Erythroblast (primary cell): ENCODE data around the gene CKS2.
A peak's percentile ranks its signal among the peaks of the same experiment; 100 is the strongest.
"Not testable (repeated sequence)": the region's sequence is repeated elsewhere in the genome, so short reads cannot be mapped to it uniquely, and the experiment has no call there.

Experiments used
- DNase-seq, 2 experiments: peaks; one replicate each; lab custom pipeline; 2025; lab: John Stamatoyannopoulos, UW
- GATA1 ChIP-seq: IDR thresholded peaks from 2 replicates; pipeline ENCODE4 v1.6.1; 2011; ENCODE audit warnings: low read depth, mild to moderate bottlenecking, control low read depth, low read length, moderate library complexity
- POLR2A ChIP-seq: IDR thresholded peaks from 2 replicates; pipeline ENCODE4 v1.6.1; 2011; ENCODE audit warnings: mild to moderate bottlenecking, low read length

Gene CKS2

DNA sequence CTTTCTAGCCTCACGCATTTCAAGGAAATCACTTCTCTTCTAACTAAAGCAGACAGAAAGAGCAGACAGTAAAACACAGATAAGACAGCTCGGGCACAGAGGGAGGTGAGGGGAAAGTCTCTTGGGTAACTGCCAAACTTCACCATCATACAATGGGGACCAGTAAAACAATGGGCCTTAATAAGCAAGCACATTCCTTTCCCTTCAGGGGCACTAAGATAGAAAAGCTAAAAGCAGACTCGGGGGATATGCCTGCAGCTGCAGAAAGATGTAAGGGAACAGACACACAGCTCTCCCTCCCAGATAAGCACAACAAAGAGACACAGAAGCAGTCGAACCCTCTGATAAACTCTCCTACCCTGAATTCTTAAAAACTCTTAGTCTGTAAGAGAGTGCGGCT, 15.6 kb upstream of the CKS2 start:
- TF ChIP-seq GATA1 (no peak), POLR2A (no peak)
- DNase-seq = peak in 1 of 2 experiments; percentile 5

DNA sequence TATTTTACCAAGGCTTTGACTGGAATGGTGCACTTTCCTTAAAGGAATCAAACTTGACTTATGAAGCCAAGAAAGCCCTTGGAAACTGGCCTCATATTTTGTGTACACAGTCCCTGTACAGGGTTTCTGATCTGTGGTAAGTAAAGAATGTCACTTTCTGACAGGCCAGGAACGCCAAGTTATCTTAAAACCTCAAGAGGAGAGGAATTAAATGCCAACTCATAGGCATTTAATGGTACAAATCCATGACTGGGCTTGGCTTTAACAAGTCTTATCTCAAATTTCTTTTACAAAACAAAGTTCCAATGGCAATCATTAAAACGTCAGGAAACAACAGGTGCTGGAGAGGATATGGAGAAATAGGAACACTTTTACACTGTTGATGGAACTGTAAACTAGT, 9.0 kb upstream of the CKS2 start:
- DNase-seq = not testable (repeated sequence)

DNA sequence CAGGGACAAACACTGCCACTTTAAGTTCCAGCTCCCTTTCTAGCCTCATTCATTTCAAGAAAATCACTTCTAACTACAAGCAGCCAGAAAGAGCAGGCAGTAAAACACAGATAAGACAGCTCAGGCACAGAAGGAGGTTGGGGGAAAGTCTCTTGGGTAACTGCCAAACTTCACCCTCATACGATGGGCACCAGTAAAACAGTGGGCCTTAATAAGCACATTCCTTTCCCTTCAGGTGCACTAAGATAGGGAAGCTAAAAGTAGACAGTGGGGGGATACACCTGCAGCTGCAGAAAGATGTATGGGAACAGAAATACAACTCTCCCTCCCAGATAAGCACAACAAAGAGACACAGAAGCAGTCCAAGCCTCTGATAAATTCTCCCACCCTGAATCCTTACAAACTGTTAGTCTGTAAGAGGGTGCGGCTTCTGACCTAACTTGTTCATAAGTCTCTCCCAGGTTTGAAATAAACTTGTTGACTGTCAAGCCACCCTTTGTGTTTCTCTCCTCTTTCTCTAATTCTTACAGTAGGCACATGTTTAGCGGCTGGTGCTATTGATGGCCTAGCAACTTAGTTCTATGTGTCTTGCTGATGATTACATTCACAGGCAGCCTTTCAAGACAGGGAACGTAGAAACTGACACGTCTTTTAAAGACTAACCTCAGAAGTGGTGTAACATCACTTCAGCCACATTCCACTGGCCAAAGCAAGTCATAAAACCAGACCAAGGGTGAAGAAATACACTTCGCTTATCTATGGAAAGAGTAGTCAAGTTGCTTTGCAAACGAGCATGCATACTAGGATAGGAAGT, 6.8 kb upstream of the CKS2 start:
- peak; percentile 13 to 59 for DNase-seq
- TF ChIP-seq POLR2A (no peak), GATA1 (no peak)

DNA sequence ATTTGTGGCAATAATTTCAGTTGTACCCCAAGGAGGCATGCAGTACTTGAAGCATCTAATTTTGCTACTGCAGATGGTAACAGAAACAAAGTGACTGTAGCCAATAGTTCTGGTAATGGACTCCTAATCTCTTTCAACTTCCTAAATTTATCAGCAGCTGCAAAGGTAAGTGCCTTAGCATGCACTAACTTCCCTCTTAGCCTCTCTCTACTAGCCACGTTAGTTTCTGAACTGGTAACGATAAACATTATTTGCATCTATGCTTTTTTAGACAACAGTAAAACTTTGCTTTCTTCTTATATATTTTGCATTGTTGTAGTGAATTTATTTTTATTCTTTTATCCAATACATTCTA, 6.2 kb upstream of the CKS2 start:
- no peak for DNase-seq
- no peak for TF ChIP-seq POLR2A
- no peak for TF ChIP-seq GATA1

DNA sequence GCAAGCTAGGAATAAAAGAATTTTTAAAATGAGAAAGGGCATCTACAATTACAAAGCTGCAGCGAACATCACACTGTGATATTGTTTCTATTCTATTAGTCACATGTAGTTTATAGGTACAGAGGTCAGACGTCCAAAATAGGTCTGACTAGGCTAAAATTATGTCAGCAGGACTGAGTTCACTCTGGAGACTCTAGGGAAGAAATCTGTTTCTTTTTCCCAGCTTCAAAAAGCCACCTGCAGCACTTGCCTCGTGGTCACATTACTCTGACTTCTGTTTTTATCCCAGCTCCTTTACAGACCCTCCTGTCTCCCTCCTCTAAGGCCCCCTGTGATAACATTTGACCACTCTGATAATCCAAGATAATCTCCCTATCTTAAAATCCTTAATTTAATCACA, 5.1 kb upstream of the CKS2 start:
- TF ChIP-seq GATA1 (no peak), POLR2A (no peak)

DNA sequence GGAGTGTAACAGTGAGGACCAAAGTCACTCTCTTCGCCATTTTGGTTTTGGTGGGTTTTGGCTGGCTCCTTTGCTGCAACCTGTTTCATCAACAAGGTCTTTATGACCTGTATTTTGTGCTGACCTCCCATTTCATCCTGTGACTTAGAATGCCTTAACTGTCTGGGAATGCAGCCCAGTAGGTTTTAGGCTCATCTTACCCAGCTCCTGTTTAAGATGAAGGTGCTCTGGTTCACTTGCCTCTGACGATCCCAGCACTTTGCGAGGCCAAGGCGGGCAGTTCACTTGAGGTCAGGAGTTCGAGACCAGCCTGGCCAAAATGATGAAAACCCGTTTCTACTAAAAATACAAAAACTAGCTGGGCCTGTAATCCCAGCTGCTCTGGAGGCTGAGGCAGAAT, 1.8 kb upstream of the CKS2 start:
- DNase-seq = no peak
- TF ChIP-seq GATA1 = no peak
- no peak for TF ChIP-seq POLR2A

More for the DNA sequence above, 5.1 kb upstream of the CKS2 start:
- no peak for DNase-seq

DNA sequence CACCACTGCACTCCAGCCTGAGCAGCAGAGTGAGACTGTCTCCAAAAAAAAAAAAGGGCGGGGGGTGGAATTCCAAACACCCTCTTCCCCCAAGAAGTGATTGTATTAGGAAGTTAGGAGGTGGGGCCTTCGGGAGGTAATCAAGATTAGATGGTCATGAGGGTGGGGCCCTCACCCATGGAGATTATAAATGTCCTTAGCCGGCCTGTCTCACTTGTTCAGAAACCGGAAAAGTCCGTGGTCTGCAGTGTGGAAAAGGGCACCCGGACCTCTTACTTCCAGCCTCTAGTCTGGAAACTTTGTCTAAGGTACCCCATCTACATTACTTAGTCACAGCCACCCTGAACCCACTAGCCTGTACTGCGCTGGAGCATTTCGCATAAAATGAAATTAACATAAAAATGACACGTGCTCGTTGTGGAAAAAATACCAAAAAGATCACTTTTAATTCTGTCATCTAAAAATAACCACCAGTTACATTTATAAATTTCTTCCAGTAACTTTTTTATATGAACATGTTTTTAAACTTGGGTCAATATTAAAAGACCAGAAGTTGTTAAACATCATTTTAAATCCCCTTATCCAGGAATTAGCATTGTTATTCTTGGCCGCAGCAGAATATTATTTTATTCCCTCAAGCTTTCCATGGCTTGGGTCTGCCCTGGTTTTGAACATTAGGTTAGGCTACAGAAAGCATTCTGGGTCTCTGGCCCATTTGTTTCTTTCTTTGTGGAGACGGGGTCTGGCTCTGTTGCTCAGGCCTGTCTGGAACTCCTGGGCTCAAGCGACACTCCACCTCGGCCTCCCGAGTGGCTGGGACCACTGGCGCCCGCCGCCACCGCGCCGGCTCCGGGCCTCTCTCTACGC, 1.2 kb upstream of the CKS2 start:
- no peak for TF ChIP-seq GATA1
- no peak for TF ChIP-seq POLR2A
- DNase-seq = peak; percentile 63 to 66

DNA sequence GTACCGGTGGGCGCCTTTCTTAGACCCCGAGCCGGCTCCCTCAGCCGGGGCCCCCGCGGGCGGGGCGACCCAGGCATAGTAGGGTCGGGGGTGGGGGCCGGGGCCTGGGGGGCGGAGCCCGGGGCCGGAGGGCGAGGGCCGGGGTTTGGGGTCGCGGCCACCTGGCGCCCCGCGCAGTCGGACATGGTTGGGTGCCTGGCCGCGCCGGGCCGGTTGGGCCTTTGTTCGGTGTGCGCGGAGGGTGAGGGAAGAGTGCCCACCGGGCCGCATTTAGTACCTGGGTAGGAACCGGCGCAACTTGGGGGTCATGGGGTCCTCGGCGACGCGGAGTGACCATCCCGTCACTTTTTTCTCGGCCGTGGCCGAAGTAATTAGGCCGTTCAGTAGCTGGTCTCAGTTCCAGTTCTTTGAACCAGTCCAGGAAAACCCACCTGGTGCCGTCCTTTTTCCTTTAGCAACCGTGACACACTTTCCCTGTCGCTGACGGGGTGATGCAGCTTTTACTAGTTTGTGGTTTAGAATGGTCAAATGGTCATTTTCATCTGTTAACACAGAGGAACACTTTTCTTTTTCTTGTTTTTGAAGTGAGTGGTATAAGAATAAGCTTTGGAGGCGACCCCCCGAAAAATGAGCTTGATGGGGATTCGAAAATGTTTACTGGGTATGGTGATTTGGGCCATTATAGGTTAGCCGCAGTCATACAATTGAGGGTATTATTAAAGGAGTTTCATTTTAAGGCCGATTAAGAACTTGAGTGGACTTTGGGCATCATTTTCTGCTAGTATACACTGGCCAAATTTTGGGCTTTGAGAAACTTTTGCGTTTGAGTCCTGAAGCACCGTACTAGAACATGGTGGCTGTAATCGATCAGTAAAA, 589 bp downstream of the CKS2 start:
- peak; percentile 69 to 82 for DNase-seq
- TF ChIP-seq POLR2A (peak; percentile 74), GATA1 (no peak)

DNA sequence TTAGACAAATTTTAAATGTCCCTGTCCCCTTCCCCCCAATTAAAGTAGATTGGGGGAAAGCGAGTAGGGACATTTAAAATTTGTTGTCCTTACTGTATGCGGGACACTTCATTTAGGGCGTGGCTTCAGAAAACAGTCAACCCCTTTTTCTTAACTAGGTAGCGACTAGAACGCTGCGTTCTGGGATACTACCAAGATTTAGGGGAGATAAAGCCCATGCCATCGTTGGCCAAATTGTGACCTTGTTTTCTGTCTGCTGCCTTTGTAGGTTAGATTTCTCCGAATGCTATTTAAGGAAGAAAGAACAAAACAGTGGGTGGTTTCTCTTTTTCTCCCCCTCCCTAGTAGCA, 1.2 kb downstream of the CKS2 start:
- TF ChIP-seq GATA1 (no peak), POLR2A (peak; percentile 61)
- DNase-seq = peak; percentile 82

DNA sequence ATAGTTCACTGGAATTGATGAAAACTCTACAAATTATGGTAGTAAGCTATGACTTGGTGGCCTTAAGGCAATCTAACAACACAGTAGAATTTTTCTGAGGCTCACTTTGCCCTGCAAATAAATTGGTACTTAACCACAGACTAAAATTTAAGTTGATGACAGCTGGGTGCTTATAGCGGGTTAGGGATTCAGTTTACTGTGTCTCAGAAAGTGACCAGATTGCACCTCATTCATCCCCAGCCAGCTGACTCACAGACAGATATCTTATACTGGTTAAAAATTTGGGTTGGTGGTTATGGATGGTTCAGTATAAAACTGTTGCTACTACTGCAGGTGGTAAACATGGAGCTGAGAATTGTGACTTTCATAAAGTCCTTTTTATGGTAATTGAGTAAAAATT, 2.8 kb downstream of the CKS2 start:
- peak; percentile 23 to 51 for DNase-seq
- TF ChIP-seq GATA1 = no peak
- no peak for TF ChIP-seq POLR2A

DNA sequence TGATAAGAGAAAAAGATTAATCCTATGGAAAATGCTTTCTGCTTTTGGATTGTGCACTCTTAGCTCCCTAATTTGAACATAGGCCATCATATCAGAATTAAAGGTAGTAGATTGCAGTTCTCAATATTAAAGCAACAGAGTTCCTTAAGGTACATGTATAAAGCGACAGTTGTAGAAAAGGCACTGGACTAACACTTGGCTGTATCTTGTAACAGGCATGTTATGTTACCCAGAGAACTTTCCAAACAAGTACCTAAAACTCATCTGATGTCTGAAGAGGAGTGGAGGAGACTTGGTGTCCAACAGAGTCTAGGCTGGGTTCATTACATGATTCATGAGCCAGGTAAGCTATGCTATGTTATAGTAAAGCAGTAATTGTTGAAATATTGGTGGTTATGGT, 4.0 kb downstream of the CKS2 start:
- DNase-seq = no peak
- TF ChIP-seq GATA1 (no peak), POLR2A (no peak)

DNA sequence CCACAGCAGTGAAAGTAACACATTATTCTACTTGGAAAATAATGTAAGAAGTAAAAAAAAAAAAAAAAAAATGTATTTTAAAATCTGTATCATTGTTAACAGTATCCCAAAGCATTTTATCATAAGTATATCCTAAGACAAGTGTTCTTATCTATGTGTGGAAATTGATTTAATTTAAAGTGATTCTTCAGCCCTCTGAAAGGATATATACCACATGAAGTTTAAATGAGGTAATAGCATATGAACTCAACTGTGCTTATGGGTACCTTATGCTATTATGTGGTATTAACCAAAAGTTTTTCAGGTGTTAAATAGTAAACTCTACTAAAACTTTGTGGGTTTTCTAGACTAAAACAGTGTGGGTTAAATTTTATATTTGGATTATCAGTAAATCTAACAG, 4.5 kb downstream of the CKS2 start:
- TF ChIP-seq POLR2A = no peak
- no peak for TF ChIP-seq GATA1
- DNase-seq = no peak

DNA sequence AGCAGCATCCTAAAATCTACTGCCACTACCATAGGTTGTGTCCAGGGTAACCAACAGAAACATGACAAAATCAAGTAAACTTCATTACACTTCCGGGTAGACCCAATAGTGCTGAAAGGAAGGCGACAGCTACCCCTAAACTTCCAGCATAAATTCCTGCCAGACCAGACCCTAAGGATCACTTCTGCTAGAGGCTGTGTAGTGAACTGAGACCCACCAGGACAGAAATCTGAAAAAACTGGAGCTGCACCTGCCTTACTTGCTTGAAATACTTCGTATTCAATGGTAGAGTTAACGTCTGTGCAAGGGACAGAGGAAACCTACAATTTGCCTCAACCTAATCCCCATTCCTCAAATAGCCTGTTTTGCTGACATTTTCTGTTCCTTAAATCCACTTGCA, 6.3 kb downstream of the CKS2 start:
- TF ChIP-seq GATA1 (no peak), POLR2A (no peak)

More for the DNA sequence above, 6.3 kb downstream of the CKS2 start:
- no peak for DNase-seq
